ENCODE measurements around the gene CBL. TPM values are rescaled to one million over a fixed set of nuclear protein-coding genes. Genes with fewer than 3 reads are reported as not detected.

The CBL gene
- total and polyA plus RNA-seq, 2 donors from 2014 or later = 2.0 to 20.6 TPM

- Histone ChIP-seq H3K36me3 (ENCODE audit: control insufficient read depth in 2 of 3, insufficient read depth in 3 of 3, low read length in 3 of 3) (no peaks in the 10 kb centered on the region), H3K27ac (ENCODE audit: low read depth in 2 of 2, low read length in 2 of 2) (peak overlapping the region; percentile 25 to 68), H3K4me1 (ENCODE audit: control insufficient read depth in 2 of 3, insufficient read depth in 2 of 3, low read depth in 1 of 3, low read length in 3 of 3) (peaks cover 0 to 17% (median 13%) of the 10 kb centered on the region in 3 donors), H3K4me3 (ENCODE audit: low read length in 3 of 3) (no peak overlapping the region), H3K27me3 (ENCODE audit: control insufficient read depth, insufficient read depth, low read length) (no peaks in the 10 kb centered on the region), H3K9ac (ENCODE audit: low read length in 3 of 3) (no peak overlapping the region), H3K9me3 (ENCODE audit: control insufficient read depth in 2 of 3, insufficient read depth in 1 of 3, low read length in 3 of 3) (no peaks in the 10 kb centered on the region)
- FAIRE-seq (no peak), DNase-seq (no peak)
- intact Hi-C loops (cut with DNase I) = no loop called here
- TF ChIP-seq CTCF (IDR thresholded peaks at IDR 0.05; ENCODE audit: borderline replicate concordance, extremely low read depth, insufficient read depth) = no peak
Observed at GRCh38 chr11:119262668-119263351, 56.7 kb downstream of the CBL start.

GRCh38 chr11:119263352-119263940 lies 57.3 kb downstream of the CBL start:
- H3K9ac ChIP-seq (ENCODE audit: low read length in 3 of 3) = no peak overlapping the region
- peak; percentile 25 for FAIRE-seq

GRCh38 chr11:119266063-119266462 lies 59.9 kb downstream of the CBL start:
- TF ChIP-seq CTCF (IDR thresholded peaks at IDR 0.05; ENCODE audit: borderline replicate concordance, extremely low read depth, insufficient read depth) = no peak
- Histone ChIP-seq H3K9ac (ENCODE audit: low read length in 3 of 3) (no peak overlapping the region), H3K4me1 (ENCODE audit: control insufficient read depth in 2 of 3, insufficient read depth in 2 of 3, low read depth in 1 of 3, low read length in 3 of 3) (peaks cover 0 to 17% (median 13%) of the 10 kb centered on the region in 3 donors), H3K27me3 (ENCODE audit: control insufficient read depth, insufficient read depth, low read length) (no peaks in the 10 kb centered on the region), H3K4me3 (ENCODE audit: low read length in 3 of 3) (no peak overlapping the region), H3K36me3 (ENCODE audit: control insufficient read depth in 2 of 3, insufficient read depth in 3 of 3, low read length in 3 of 3) (no peaks in the 10 kb centered on the region), H3K9me3 (ENCODE audit: control insufficient read depth in 2 of 3, insufficient read depth in 1 of 3, low read length in 3 of 3) (no peaks in the 10 kb centered on the region), H3K27ac (ENCODE audit: low read depth in 2 of 2, low read length in 2 of 2) (no peak overlapping the region)
- intact Hi-C loops (cut with DNase I) = no loop called here
- FAIRE-seq (no peak), DNase-seq (no peak)

More at GRCh38 chr11:119263352-119263940, 57.3 kb downstream of the CBL start:
- no peaks in the 10 kb centered on the region for H3K27me3 ChIP-seq (ENCODE audit: control insufficient read depth, insufficient read depth, low read length)
- peak overlapping the region in 1 of 2 donors; percentile 68 for H3K27ac ChIP-seq (ENCODE audit: low read depth in 2 of 2, low read length in 2 of 2)
- peak in 1 of 5 donors; percentile 26 for DNase-seq
- H3K4me1 ChIP-seq (ENCODE audit: control insufficient read depth in 2 of 3, insufficient read depth in 2 of 3, low read depth in 1 of 3, low read length in 3 of 3) = peaks cover 0 to 17% (median 13%) of the 10 kb centered on the region in 3 donors
- H3K4me3 ChIP-seq (ENCODE audit: low read length in 3 of 3) = no peak overlapping the region
- no peaks in the 10 kb centered on the region for H3K9me3 ChIP-seq (ENCODE audit: control insufficient read depth in 2 of 3, insufficient read depth in 1 of 3, low read length in 3 of 3)
- H3K36me3 ChIP-seq (ENCODE audit: control insufficient read depth in 2 of 3, insufficient read depth in 3 of 3, low read length in 3 of 3) = no peaks in the 10 kb centered on the region
- TF ChIP-seq CTCF (IDR thresholded peaks at IDR 0.05; ENCODE audit: borderline replicate concordance, extremely low read depth, insufficient read depth) = no peak
- intact Hi-C loops (cut with DNase I) = no loop called here

Measured in kidney (tissue), 14 donors.